ENCODE results near the gene SH3GL2.
"Not testable (repeated sequence)": the region's sequence is repeated elsewhere in the genome, so short reads cannot be mapped to it uniquely, and the experiment has no call there.

The SH3GL2 gene

DNA sequence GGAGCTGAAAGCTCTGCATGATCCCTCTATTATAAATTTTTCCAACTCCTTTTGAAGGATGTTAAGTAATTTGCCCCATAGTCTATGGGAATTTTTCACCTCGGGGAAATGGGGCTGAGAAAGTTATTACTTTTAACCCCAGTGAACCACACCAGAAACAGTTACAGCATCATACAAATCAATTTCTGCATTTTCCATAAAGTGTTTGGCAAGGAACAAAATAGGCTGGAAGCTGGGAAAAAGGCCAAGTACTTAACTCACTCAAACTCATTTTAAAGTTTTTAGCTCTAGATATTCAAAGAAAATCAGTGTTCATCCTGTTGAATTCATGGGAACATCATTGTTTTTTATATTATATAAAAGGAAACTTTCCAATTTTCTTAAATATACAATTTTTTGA is 160.9 kb downstream of the SH3GL2 start:
- Mint-ChIP-seq H3K27me3 (no peaks in the 10 kb centered on the region), H3K27ac (ENCODE audit: low read depth) (no peak overlapping the region), H3K4me3 (no peak overlapping the region), H3K4me1 (no peaks in the 10 kb centered on the region), H3K36me3 (ENCODE audit: insufficient read depth) (no peaks in the 10 kb centered on the region), H3K9me3 (peaks cover 25% of the 10 kb centered on the region)
- ATAC-seq (replicated peaks; ENCODE audit: extremely low read depth, poor library complexity, severe bottlenecking): no peak
- no peak for DNase-seq (ENCODE audit: low spot score in 2 of 2)

DNA sequence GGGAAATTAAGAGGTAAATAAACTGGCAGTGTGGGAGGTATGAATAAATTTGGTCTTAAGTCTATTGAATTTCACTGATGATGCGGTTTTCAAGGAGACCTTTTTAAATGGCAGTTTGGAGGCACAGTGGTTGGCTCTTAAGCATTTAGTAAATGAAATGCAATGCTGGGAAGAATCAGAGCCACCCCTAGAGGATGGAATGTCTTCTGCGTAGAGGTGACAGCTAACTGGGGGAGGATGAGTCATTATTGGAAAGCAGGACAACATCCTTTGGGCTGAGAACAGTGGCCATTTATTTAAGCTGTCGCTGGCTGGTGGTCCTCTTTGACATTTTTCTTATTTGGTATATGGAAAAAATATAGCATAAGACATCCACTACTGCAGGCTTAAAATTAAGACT is 163.2 kb downstream of the SH3GL2 start:
- no peak for DNase-seq (ENCODE audit: low spot score in 2 of 2)
- Mint-ChIP-seq H3K27ac (ENCODE audit: low read depth) (no peak overlapping the region), H3K4me1 (no peaks in the 10 kb centered on the region), H3K4me3 (no peak overlapping the region), H3K27me3 (no peaks in the 10 kb centered on the region), H3K36me3 (ENCODE audit: insufficient read depth) (no peaks in the 10 kb centered on the region), H3K9me3 (peaks cover 24% of the 10 kb centered on the region)
- ATAC-seq (replicated peaks; ENCODE audit: extremely low read depth, poor library complexity, severe bottlenecking): no peak

DNA sequence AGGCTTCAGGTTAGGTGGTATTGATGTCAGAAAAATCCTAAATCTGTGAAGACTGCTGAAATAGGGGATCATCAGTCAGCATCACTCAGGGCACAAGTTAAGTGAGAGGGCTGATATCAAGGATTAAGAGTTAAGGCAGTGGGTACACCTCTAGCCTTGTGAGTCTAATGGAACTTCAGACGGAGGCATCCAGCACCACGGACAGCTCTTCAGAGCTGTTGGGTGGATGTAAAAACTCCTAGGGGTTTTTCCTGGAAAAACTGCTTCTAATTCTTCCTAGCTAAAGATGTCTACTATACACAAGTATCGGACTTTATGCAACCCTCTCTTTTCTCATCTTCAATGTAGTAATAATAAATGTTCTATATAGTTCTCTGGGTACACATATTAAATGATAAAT is 165.9 kb downstream of the SH3GL2 start:
- no peak overlapping the region for H3K4me3 Mint-ChIP-seq
- peaks cover 3% of the 10 kb centered on the region for H3K36me3 Mint-ChIP-seq (ENCODE audit: insufficient read depth)
- no peak for ATAC-seq (replicated peaks; ENCODE audit: extremely low read depth, poor library complexity, severe bottlenecking)
- H3K9me3 Mint-ChIP-seq: peaks cover 34% of the 10 kb centered on the region
- no peak overlapping the region for H3K27ac Mint-ChIP-seq (ENCODE audit: low read depth)
- no peak for DNase-seq (ENCODE audit: low spot score in 2 of 2)
- no peaks in the 10 kb centered on the region for H3K27me3 Mint-ChIP-seq
- no peaks in the 10 kb centered on the region for H3K4me1 Mint-ChIP-seq

DNA sequence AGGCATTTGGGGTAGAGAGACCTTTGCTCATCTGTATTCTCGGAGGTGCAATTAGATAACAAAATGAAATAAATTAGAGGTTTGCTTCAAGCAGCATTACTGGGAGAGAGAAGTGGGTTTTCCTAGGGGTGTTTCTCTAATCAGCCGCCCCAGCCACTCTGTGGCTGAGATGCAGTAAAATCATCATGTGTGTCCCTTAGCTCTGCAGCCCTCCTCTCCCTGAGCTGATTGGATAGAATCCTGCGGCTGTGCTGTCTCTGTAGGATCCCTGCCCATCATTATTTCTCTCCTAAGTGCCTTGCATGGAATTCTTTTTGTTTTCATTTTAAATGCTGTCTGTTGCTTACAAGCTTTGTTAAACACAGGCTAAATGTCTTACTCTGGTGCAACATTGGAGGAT is 171.4 kb downstream of the SH3GL2 start:
- H3K36me3 Mint-ChIP-seq (ENCODE audit: insufficient read depth): peaks cover 3% of the 10 kb centered on the region
- H3K27ac Mint-ChIP-seq (ENCODE audit: low read depth): no peak overlapping the region
- no peaks in the 10 kb centered on the region for H3K4me1 Mint-ChIP-seq
- DNase-seq (ENCODE audit: low spot score in 2 of 2) (no peak), ATAC-seq (replicated peaks; ENCODE audit: extremely low read depth, poor library complexity, severe bottlenecking) (no peak)
- peaks cover 37% of the 10 kb centered on the region for H3K9me3 Mint-ChIP-seq
- no peaks in the 10 kb centered on the region for H3K27me3 Mint-ChIP-seq
- no peak overlapping the region for H3K4me3 Mint-ChIP-seq

DNA sequence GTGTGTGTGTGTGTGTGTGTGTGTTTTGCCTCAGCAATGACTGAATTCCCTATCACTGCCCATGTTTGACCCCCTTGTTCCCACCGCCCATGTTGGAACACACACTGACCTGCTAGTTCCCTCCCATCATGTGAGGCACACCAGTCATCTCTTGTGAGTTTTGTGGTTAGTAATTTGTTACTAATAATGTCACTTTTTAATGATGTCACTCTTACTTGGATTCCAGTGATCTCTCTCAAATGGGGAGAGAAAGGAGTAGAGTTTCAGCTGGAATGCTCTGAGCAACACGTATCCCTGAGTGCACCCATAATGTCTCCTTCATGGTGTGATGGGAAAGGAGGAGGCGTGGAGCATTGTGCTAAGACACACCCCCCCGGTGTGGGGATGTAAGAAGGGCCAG is 172.6 kb downstream of the SH3GL2 start:
- Mint-ChIP-seq H3K27ac (ENCODE audit: low read depth) (no peak overlapping the region), H3K4me1 (no peaks in the 10 kb centered on the region), H3K4me3 (no peak overlapping the region), H3K36me3 (ENCODE audit: insufficient read depth) (peaks cover 3% of the 10 kb centered on the region), H3K27me3 (no peaks in the 10 kb centered on the region), H3K9me3 (peaks cover 33% of the 10 kb centered on the region)
- no peak for DNase-seq (ENCODE audit: low spot score in 2 of 2)
- ATAC-seq (replicated peaks; ENCODE audit: extremely low read depth, poor library complexity, severe bottlenecking): no peak

DNA sequence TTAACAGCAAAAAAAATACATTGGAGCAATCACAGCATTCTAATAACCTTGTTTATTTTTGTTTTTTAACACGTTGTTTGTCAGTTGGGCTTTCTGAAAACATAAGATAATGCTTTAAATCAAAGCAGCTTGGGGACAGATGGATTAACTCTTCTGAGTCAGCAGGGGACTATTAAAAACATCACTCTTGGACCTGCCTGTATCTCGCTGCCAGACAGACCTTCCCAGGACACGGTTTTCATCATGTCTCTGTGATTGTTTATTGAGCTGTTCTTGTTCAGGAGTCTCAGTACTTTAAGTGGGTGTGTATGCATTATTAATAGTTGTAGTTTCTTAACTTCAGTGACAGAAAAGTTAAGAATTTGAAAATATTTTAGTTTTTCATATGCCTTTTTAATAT is 173.2 kb downstream of the SH3GL2 start:
- ATAC-seq (replicated peaks; ENCODE audit: extremely low read depth, poor library complexity, severe bottlenecking) (no peak), DNase-seq (ENCODE audit: low spot score in 2 of 2) (no peak)
- H3K4me3 Mint-ChIP-seq: no peak overlapping the region
- no peaks in the 10 kb centered on the region for H3K4me1 Mint-ChIP-seq
- H3K27me3 Mint-ChIP-seq: no peaks in the 10 kb centered on the region
- H3K9me3 Mint-ChIP-seq: peaks cover 33% of the 10 kb centered on the region
- H3K36me3 Mint-ChIP-seq (ENCODE audit: insufficient read depth): peaks cover 3% of the 10 kb centered on the region
- no peak overlapping the region for H3K27ac Mint-ChIP-seq (ENCODE audit: low read depth)

DNA sequence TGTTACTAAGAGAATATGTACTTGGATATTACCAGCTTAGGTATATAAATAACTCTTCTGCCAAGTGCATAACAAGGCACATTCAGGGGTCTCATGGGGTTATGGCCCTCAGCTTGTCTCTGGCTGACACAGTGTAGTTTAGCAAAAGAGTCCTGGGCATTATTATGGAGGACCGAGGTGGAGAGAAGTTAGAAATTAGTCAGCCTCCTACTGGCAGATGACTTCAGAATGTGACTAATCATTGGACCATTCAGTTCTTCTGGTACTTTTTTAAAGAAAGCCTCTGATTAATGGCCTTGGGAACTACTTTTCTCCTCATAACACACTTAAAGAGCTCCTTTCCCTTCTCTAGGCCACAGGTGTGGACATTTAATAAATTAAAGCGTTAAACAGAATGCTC is 178.9 kb downstream of the SH3GL2 start:
- Mint-ChIP-seq H3K27me3 (no peaks in the 10 kb centered on the region), H3K4me1 (no peaks in the 10 kb centered on the region), H3K4me3 (no peak overlapping the region), H3K9me3 (peaks cover 13% of the 10 kb centered on the region), H3K36me3 (ENCODE audit: insufficient read depth) (no peaks in the 10 kb centered on the region), H3K27ac (ENCODE audit: low read depth) (no peak overlapping the region)
- ATAC-seq (replicated peaks; ENCODE audit: extremely low read depth, poor library complexity, severe bottlenecking) (no peak), DNase-seq (ENCODE audit: low spot score in 2 of 2) (no peak)

DNA sequence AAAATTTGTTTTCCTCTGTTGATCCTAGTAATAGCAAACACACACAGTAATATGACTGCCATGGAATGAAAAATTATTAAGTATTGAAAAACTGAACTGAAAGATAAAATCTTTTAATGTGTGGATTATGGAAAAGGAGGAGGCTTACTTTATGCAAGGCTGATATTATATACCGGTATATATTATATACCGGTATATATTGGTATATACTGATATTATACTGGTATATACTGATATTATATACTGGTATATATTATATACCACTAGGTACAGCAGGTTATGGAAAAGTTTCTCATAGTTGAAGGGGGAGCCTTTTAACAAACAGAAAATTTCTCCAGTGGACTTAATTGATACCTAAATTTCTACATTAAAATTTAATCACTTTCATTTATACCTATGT is 181.4 kb downstream of the SH3GL2 start:
- Mint-ChIP-seq H3K27me3 (no peaks in the 10 kb centered on the region), H3K27ac (ENCODE audit: low read depth) (no peak overlapping the region), H3K9me3 (peaks cover 5% of the 10 kb centered on the region), H3K36me3 (ENCODE audit: insufficient read depth) (no peaks in the 10 kb centered on the region), H3K4me1 (no peaks in the 10 kb centered on the region), H3K4me3 (no peak overlapping the region)
- no peak for DNase-seq (ENCODE audit: low spot score in 2 of 2)
- ATAC-seq (replicated peaks; ENCODE audit: extremely low read depth, poor library complexity, severe bottlenecking): no peak

DNA sequence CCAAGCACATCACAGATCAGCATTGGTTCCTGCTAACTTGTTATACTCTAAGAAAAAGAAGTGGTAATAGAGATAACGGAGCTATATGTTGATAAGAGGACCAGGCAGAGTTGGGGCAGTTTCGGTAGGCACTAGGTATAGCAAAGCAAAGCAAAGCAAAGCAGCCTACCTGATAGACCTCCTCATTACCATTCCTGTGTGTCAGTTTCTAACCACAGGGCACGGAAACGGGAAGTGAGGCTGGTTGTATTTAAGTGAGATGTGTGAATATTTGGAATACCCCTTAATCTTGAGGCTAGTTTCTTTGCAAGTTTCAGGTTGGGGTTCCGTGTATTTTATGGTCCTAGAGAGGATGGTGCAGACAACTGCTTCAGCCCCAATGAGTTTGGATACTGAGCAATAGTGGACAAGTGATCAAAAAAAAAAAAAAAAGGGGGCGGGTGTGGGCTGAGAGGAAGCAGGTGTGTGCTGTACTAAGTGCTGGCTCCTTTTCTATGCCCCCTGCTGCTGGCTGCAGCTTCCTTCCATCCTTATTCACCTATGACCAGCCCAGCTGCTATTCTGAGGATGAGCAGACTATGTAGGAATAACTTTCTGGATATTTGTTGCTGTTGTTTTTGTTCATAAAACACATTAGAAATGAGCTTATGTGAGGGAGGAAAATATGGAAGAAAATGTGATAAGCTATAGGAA is 183.3 kb downstream of the SH3GL2 start:
- H3K4me3 Mint-ChIP-seq: no peak overlapping the region
- H3K9me3 Mint-ChIP-seq: peaks cover 5% of the 10 kb centered on the region

DNA sequence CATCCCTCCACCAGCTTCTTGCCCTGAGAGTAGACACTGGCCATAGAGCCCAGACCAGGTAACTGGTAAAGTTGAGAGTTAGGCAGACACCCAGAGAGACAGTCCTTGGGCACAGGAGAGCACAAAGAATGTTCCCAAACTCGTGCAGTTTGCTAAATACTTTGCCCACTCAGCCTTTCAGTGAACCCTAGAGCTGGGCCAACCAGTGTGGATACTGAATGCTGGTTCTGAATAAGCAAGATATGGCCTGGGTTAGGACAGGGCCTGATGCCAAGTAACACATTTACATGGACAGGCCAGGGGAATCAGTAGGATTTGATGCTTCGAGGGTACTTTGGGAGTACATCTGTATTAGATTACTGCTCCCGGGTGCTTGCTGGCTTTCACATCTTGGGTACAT is 185.4 kb downstream of the SH3GL2 start:
- DNase-seq (ENCODE audit: low spot score in 2 of 2): no peak
- Mint-ChIP-seq H3K27me3 (no peaks in the 10 kb centered on the region), H3K4me3 (no peak overlapping the region), H3K9me3 (peaks cover 21% of the 10 kb centered on the region), H3K27ac (ENCODE audit: low read depth) (no peak overlapping the region), H3K4me1 (no peaks in the 10 kb centered on the region), H3K36me3 (ENCODE audit: insufficient read depth) (no peaks in the 10 kb centered on the region)
- ATAC-seq (replicated peaks; ENCODE audit: extremely low read depth, poor library complexity, severe bottlenecking): no peak

More for the DNA sequence above, 183.3 kb downstream of the SH3GL2 start:
- Mint-ChIP-seq H3K4me1 (no peaks in the 10 kb centered on the region), H3K36me3 (ENCODE audit: insufficient read depth) (no peaks in the 10 kb centered on the region), H3K27me3 (no peaks in the 10 kb centered on the region), H3K27ac (ENCODE audit: low read depth) (no peak overlapping the region)
- ATAC-seq (replicated peaks; ENCODE audit: extremely low read depth, poor library complexity, severe bottlenecking) (no peak), DNase-seq (ENCODE audit: low spot score in 2 of 2) (no peak)

DNA sequence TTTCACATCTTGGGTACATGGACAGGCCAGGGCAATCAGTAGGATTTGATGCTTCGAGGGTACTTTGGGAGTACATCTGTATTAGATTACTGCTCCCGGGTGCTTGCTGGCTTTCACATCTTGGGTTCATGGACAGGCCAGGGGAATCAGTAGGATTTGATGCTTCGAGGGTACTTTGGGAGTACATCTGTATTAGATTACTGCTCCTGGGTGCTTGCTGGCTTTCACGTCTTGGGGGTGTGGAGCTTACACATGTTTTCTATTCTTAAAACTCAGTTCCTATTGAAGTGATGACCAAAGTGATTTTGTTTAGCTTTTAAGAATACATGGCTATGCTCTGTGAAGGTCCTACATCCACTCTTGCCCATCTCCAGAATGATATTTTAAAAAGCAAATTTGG is 186.3 kb downstream of the SH3GL2 start:
- not testable (repeated sequence) for H3K27ac Mint-ChIP-seq (ENCODE audit: low read depth); H3K4me3 Mint-ChIP-seq; H3K36me3 Mint-ChIP-seq (ENCODE audit: insufficient read depth); H3K27me3 Mint-ChIP-seq; ATAC-seq (replicated peaks; ENCODE audit: extremely low read depth, poor library complexity, severe bottlenecking); DNase-seq (ENCODE audit: low spot score in 2 of 2); H3K4me1 Mint-ChIP-seq
- peaks cover 26% of the 10 kb centered on the region for H3K9me3 Mint-ChIP-seq

DNA sequence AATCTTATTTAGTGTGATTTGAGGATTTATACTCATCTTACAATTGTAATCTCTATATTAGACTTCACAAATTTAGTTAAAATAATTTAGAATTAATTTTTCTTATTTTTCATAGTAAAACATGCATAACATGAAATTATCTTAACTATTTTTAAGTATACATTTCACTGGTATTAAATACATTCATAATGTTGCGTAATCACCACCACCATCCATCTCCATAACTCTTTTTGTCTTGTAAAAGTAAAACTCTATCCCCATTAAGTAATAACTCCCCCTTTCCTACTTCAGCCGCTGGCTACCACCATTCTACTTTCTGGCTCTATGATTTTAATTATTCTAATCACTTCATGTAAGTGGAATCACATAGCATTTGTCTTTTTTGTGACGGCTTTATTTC is 193.4 kb downstream of the SH3GL2 start:
- Mint-ChIP-seq H3K36me3 (ENCODE audit: insufficient read depth) (no peaks in the 10 kb centered on the region), H3K27ac (ENCODE audit: low read depth) (no peak overlapping the region), H3K4me1 (no peaks in the 10 kb centered on the region), H3K27me3 (no peaks in the 10 kb centered on the region), H3K4me3 (no peak overlapping the region), H3K9me3 (peaks cover 27% of the 10 kb centered on the region)
- DNase-seq (ENCODE audit: low spot score in 2 of 2) (no peak), ATAC-seq (replicated peaks; ENCODE audit: extremely low read depth, poor library complexity, severe bottlenecking) (no peak)

DNA sequence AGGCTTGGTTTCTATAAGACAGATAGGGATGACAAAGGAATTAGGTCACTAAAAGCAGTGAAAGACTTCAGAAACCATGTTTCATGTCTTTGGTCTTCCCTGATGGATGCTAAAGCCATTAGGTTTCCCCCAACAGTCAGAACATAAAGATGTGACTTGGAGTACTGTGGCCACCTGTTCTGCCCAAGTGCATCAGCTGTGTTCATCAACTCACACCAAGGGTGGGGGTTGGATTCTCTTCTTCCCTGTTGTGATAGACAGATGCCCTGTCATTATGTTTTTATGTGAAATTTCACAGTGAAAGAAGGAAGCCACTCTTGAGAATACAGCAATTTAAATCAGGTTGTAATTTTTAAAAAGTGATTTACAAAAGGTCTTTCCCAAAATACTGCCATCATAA is 196.8 kb downstream of the SH3GL2 start:
- Mint-ChIP-seq H3K27ac (ENCODE audit: low read depth) (no peak overlapping the region), H3K36me3 (ENCODE audit: insufficient read depth) (no peaks in the 10 kb centered on the region), H3K4me1 (no peaks in the 10 kb centered on the region), H3K4me3 (no peak overlapping the region), H3K9me3 (peaks cover 18% of the 10 kb centered on the region), H3K27me3 (no peaks in the 10 kb centered on the region)
- DNase-seq (ENCODE audit: low spot score in 2 of 2) (no peak), ATAC-seq (replicated peaks; ENCODE audit: extremely low read depth, poor library complexity, severe bottlenecking) (no peak)

DNA sequence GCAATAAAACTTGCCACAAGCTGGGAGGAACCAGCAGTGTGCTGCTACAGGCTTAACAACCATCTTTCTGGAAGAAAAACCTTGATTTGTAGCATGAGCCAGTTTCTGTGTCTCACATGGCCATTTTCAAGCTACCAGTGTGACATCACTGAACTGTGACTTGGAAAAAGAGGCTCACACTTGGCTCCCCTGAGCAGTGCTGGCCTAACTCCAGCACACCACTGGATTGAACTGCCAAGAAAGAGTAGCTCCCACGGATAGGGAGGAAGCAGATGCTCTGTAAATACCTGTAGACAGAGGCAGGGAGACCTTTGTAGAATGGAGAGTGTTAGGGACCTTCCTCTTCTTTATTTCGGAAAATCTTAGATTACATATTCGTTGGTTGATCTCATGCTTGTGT is 197.9 kb downstream of the SH3GL2 start:
- Mint-ChIP-seq H3K4me3 (no peak overlapping the region), H3K9me3 (peaks cover 21% of the 10 kb centered on the region), H3K36me3 (ENCODE audit: insufficient read depth) (no peaks in the 10 kb centered on the region), H3K27me3 (no peaks in the 10 kb centered on the region), H3K27ac (ENCODE audit: low read depth) (no peak overlapping the region), H3K4me1 (no peaks in the 10 kb centered on the region)
- no peak for ATAC-seq (replicated peaks; ENCODE audit: extremely low read depth, poor library complexity, severe bottlenecking)
- DNase-seq (ENCODE audit: low spot score in 2 of 2): no peak
